HEK293 (cell line): ENCODE measurements around the gene CCDC57.

Experiments used
- CTCF ChIA-PET: fragments of 350-600 bp; formaldehyde crosslinking; extraction: SDS; loops from one replicate; lab custom pipeline; 2021; ENCODE audit warnings: antibody characterized with exemption; lab: Yijun Ruan, JAX
- POLR2A ChIA-PET: fragments of 300-600 bp; formaldehyde crosslinking; extraction: SDS; loops from one replicate; lab custom pipeline; 2020; ENCODE audit warnings: antibody characterized with exemption, inconsistent platforms; lab: Yijun Ruan, JAX
- H3K27ac ChIP-seq: fragments of 200-500 bp; sonication (Bioruptor generic); 2 replicates; pipeline ENCODE4 v1.5.1; 2014; ENCODE audit warnings: low read depth, low read length, control low read depth, inconsistent platforms; ENCODE audit errors: extremely low read depth
- H3K36me3 ChIP-seq, 2 experiments: fragments of 200-500 bp in 1 of 2; sonication (Bioruptor generic) in 1 of 2; 1 replicate in 1 of 2; 2 replicates in 1 of 2; pipeline ENCODE4 v1.5.1; 2014 to 2017; ENCODE audit warnings: inconsistent platforms in 2 of 2, low read length in 2 of 2; ENCODE audit not compliant: control insufficient read depth in 2 of 2, insufficient read depth in 1 of 2
- H3K4me1 ChIP-seq: fragments of 200-500 bp; sonication (Bioruptor generic); 2 replicates; pipeline ENCODE4 v1.5.1; 2014; ENCODE audit warnings: mild to moderate bottlenecking, low read length, inconsistent platforms; ENCODE audit not compliant: control insufficient read depth, insufficient read depth
- H3K4me3 ChIP-seq: 2 replicates; pipeline ENCODE4 v1.5.1; 2011; ENCODE audit warnings: low read depth, mild to moderate bottlenecking, control low read depth, low read length, moderate library complexity
- H3K9me3 ChIP-seq: fragments of 200-500 bp; sonication (Bioruptor generic); 2 replicates; pipeline ENCODE4 v1.5.1; 2014; ENCODE audit warnings: low read depth, low read length, inconsistent platforms; ENCODE audit not compliant: control insufficient read depth, insufficient read depth
- EGR2 ChIP-seq: fragments of 450-650 bp; formaldehyde crosslinking; IDR thresholded peaks from 2 replicates; pipeline ENCODE4 v1.5.1; 2016; ENCODE audit warnings: low read depth, missing biosample characterization, missing genetic modification characterization
- KLF8 ChIP-seq: fragments of 450-650 bp; formaldehyde crosslinking; IDR thresholded peaks from 2 replicates; pipeline ENCODE4 v1.5.1; 2016; ENCODE audit warnings: missing biosample characterization, missing genetic modification characterization
- MYNN ChIP-seq: fragments of 450-650 bp; formaldehyde crosslinking; IDR thresholded peaks from 2 replicates; pipeline ENCODE4 v1.5.1; 2016; ENCODE audit warnings: missing biosample characterization, missing genetic modification characterization, borderline replicate concordance
- REPIN1 ChIP-seq: fragments of 450-650 bp; formaldehyde crosslinking; IDR thresholded peaks from 2 replicates; pipeline ENCODE4 v1.5.1; 2017; ENCODE audit warnings: missing biosample characterization, missing genetic modification characterization, low read depth
- ZBTB8A ChIP-seq: fragments of 450-650 bp; formaldehyde crosslinking; IDR thresholded peaks from 2 replicates; pipeline ENCODE4 v1.5.1; 2016; ENCODE audit warnings: missing biosample characterization, missing genetic modification characterization
- ZFHX2 ChIP-seq: fragments of 450-650 bp; formaldehyde crosslinking; conservative IDR thresholded peaks from 2 replicates; pipeline ENCODE4 v1.5.1; 2016; ENCODE audit warnings: missing biosample characterization, missing genetic modification characterization
- ZFP69B ChIP-seq: fragments of 450-650 bp; formaldehyde crosslinking; IDR thresholded peaks from 2 replicates; pipeline ENCODE4 v1.5.1; 2016; ENCODE audit warnings: missing biosample characterization, missing genetic modification characterization
- ZNF10 ChIP-seq: fragments of 450-650 bp; formaldehyde crosslinking; IDR thresholded peaks from 2 replicates; pipeline ENCODE4 v1.5.1; 2017; ENCODE audit warnings: missing biosample characterization, missing genetic modification characterization
- ZNF239 ChIP-seq: fragments of 450-650 bp; formaldehyde crosslinking; IDR thresholded peaks from 2 replicates; pipeline ENCODE4 v1.5.1; 2016; ENCODE audit warnings: missing biosample characterization, missing genetic modification characterization
- ZNF274 ChIP-seq, 2 experiments: fragments of 200-500 bp in 1 of 2; fragments of 450-650 bp in 1 of 2; sonication (Bioruptor generic) in 1 of 2; formaldehyde crosslinking in 1 of 2; IDR thresholded peaks; 2 replicates each; pipeline versions ENCODE4 v1.5.1 to v1.6.1; 2014 to 2016; ENCODE audit warnings: borderline replicate concordance in 1 of 2, inconsistent platforms in 1 of 2, low read length in 1 of 2, missing biosample characterization in 1 of 2, missing genetic modification characterization in 1 of 2
- ZNF544 ChIP-seq: fragments of 450-650 bp; formaldehyde crosslinking; IDR thresholded peaks from 2 replicates; pipeline ENCODE4 v1.5.0; 2017; ENCODE audit warnings: missing biosample characterization, missing genetic modification characterization
- ZNF777 ChIP-seq: fragments of 450-650 bp; formaldehyde crosslinking; IDR thresholded peaks from 2 replicates; pipeline ENCODE4 v1.5.1; 2017; ENCODE audit warnings: missing biosample characterization, missing genetic modification characterization, borderline replicate concordance
- TF ChIP-seq, protein P1 (sequence below): fragments of 450-650 bp; formaldehyde crosslinking; IDR thresholded peaks from 2 replicates; pipeline ENCODE4; 2016; ENCODE audit warnings: missing biosample characterization, missing genetic modification characterization
- TF ChIP-seq, protein P2 (sequence below): fragments of 450-650 bp; formaldehyde crosslinking; IDR thresholded peaks from 2 replicates; pipeline ENCODE4 v1.5.1; 2016; ENCODE audit warnings: missing biosample characterization, missing genetic modification characterization, borderline replicate concordance
- TF ChIP-seq, protein P3 (sequence below): fragments of 450-650 bp; formaldehyde crosslinking; IDR thresholded peaks from 2 replicates; pipeline ENCODE4 v1.5.1; 2016; ENCODE audit warnings: missing biosample characterization, missing genetic modification characterization
- TF ChIP-seq, protein P4 (sequence below): fragments of 450-650 bp; formaldehyde crosslinking; IDR thresholded peaks from 2 replicates; pipeline ENCODE4 v1.5.1; 2016; ENCODE audit warnings: missing biosample characterization, missing genetic modification characterization

The CCDC57 gene

DNA sequence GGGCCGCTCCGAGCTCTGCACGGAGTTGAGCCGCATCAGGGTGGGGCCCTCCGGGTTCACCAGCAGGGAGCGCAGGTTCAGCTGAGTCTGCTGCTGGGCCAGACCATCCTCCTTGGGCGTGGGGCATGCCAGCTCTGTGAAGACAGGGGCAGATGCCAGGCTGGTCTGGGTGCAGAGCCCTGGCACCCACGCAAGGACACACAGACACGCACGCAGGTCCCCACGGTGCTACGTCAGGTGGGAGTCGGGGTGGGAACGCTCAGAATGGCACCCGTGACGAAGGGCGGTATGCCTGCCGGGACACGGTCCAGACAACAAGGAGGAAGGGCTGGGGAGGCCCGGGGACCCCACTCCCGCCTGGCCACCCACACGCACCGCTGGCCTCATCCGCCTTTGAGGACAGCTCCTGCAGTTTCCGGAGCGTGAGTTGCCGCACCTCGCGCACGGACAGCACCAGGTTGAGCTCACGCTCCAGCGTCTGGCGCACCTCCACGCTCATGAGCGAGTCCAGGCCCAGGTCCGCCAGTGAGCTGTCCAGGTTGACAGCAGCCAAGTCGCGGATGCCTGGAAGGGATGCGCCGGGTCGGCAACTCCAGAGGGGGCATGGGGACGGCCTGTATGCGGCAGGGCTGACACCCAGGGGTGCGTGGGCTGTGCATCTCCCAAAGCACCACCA, 131.7 kb downstream of the CCDC57 start (continued):
- no peak for TF ChIP-seq REPIN1 (tag by site-specific recombination)
- peak; percentile 23; the same call in 1 of the 2 replicates for TF ChIP-seq EGR2 (tag by site-specific recombination)
- TF ChIP-seq ZFP69B (tag by site-specific recombination): no peak
- no peak for TF ChIP-seq ZNF239 (tag by site-specific recombination)
- TF ChIP-seq, protein P1, sequence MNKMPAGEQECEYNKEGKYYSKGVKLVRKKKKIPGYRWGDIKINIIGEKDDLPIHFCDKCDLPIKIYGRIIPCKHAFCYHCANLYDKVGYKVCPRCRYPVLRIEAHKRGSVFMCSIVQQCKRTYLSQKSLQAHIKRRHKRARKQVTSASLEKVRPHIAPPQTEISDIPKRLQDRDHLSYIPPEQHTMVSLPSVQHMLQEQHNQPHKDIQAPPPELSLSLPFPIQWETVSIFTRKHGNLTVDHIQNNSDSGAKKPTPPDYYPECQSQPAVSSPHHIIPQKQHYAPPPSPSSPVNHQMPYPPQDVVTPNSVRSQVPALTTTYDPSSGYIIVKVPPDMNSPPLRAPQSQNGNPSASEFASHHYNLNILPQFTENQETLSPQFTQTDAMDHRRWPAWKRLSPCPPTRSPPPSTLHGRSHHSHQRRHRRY: no peak
- TF ChIP-seq, all 188 proteins: peak for 4

DNA sequence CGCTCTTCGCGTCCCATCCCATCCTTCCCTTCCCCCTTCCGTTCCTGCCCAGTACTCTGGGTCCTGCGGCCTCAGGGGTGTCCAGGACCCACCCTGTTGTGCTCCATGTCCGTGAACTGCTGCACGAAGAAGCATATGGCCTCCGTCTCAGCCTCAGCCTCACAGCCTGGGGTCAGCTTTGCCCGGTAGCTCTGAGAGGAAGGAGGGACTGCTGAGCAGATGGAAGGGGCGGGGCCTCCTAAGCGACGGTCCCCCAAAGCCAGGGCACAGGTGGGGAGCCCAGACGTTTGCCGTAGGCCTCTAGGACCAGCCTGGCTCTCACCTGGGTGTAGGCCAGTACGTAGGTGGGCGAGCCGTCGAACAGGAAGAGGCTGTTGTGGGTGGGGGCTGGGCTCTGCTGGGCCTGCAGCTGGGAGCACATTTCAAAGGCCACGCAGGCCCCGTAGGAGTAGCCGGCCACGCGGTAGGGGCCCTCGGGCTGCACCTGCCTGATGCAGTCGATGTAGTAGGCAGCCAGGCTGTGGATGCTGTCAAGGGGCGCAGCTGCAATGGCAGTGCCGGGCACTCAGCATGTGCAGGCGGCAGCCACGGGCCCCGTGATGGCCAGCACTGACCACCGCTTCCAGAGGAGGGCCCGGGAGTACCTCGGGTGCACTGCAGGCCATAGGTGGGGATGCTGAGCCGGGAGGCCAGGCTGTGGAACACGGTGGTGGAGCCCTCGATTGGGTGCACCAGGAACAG, 132.4 kb downstream of the CCDC57 start:
- Histone ChIP-seq H3K4me1 (no peaks in the 10 kb centered on the region), H3K36me3 (peaks cover 16 to 78% of the 10 kb centered on the region in 2 experiments), H3K9me3 (no peaks in the 10 kb centered on the region), H3K4me3 (no peak overlapping the region)
- CTCF ChIA-PET: interaction anchor here (0.7 to 1.2 kb wide), 2 partner anchors 14 to 229 kb away, joined by 3 to 4 read pairs; no protein-coding TSS in a partner anchor
- POLR2A ChIA-PET: interaction anchor here (0.6 to 1.9 kb wide), 6 partner anchors 7 to 26 kb away, joined by 4 to 9 read pairs (median 4); no protein-coding TSS in a partner anchor
- TF ChIP-seq ZFHX2 (tag by site-specific recombination) (peak; percentile 70), EGR2 (tag by site-specific recombination) (peak; percentile 67), ZNF777 (no peak)
- TF ChIP-seq, all 188 proteins: peak for 2
- no peak overlapping the region for H3K27ac ChIP-seq

DNA sequence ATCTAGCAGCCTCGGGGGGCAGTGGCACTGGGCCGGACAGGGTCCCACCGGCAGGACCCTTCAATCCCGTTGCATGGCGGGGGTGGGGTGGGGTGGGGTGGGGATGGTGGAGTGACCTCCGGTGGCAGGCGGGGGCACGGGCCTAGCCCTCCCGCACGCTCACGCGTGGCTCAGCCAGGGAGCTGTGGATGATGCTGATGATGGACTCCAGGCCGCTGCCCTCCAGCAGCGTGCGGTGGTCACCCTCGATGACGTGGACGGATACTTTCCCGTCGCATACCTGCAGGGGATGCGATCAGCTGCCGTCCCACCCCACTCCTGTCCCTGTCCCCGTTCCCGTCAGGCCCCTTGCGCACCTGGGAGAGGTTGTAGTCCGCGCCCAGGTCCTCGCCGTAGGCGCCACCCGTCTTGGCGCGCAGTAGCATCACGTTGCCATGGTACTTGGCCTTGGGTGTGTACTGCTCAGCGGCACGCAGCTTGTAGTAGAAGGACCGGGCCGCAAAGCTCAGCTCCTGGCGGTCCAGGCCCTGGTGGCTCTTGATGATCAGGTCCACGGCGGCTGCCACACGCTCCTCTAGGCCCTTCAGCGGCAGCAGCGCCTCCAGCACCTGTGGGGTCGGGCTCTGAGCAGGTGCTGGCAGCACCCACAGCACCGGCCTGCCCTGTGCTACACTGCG, 133.5 kb downstream of the CCDC57 start:
- Histone ChIP-seq H3K4me1 (no peaks in the 10 kb centered on the region), H3K4me3 (no peak overlapping the region), H3K27ac (no peak overlapping the region), H3K9me3 (no peaks in the 10 kb centered on the region), H3K36me3 (peaks cover 12 to 67% of the 10 kb centered on the region in 2 experiments)
- TF ChIP-seq, protein P2, sequence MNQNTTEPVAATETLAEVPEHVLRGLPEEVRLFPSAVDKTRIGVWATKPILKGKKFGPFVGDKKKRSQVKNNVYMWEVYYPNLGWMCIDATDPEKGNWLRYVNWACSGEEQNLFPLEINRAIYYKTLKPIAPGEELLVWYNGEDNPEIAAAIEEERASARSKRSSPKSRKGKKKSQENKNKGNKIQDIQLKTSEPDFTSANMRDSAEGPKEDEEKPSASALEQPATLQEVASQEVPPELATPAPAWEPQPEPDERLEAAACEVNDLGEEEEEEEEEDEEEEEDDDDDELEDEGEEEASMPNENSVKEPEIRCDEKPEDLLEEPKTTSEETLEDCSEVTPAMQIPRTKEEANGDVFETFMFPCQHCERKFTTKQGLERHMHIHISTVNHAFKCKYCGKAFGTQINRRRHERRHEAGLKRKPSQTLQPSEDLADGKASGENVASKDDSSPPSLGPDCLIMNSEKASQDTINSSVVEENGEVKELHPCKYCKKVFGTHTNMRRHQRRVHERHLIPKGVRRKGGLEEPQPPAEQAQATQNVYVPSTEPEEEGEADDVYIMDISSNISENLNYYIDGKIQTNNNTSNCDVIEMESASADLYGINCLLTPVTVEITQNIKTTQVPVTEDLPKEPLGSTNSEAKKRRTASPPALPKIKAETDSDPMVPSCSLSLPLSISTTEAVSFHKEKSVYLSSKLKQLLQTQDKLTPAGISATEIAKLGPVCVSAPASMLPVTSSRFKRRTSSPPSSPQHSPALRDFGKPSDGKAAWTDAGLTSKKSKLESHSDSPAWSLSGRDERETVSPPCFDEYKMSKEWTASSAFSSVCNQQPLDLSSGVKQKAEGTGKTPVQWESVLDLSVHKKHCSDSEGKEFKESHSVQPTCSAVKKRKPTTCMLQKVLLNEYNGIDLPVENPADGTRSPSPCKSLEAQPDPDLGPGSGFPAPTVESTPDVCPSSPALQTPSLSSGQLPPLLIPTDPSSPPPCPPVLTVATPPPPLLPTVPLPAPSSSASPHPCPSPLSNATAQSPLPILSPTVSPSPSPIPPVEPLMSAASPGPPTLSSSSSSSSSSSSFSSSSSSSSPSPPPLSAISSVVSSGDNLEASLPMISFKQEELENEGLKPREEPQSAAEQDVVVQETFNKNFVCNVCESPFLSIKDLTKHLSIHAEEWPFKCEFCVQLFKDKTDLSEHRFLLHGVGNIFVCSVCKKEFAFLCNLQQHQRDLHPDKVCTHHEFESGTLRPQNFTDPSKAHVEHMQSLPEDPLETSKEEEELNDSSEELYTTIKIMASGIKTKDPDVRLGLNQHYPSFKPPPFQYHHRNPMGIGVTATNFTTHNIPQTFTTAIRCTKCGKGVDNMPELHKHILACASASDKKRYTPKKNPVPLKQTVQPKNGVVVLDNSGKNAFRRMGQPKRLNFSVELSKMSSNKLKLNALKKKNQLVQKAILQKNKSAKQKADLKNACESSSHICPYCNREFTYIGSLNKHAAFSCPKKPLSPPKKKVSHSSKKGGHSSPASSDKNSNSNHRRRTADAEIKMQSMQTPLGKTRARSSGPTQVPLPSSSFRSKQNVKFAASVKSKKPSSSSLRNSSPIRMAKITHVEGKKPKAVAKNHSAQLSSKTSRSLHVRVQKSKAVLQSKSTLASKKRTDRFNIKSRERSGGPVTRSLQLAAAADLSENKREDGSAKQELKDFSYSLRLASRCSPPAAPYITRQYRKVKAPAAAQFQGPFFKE: no peak
- TF ChIP-seq ZNF10 (tag by site-specific recombination): 0 out of 2 replicates have a peak, but pooled peaks have one; percentile 23
- TF ChIP-seq MYNN (tag by site-specific recombination): no peak
- TF ChIP-seq ZNF274 (IDR thresholded peaks at IDR 0.05; ENCODE audit: low read length): no peak
- TF ChIP-seq ZNF274 (tag by site-specific recombination; IDR thresholded peaks at IDR 0.05; ENCODE audit: borderline replicate concordance): no peak
- TF ChIP-seq, protein P3, sequence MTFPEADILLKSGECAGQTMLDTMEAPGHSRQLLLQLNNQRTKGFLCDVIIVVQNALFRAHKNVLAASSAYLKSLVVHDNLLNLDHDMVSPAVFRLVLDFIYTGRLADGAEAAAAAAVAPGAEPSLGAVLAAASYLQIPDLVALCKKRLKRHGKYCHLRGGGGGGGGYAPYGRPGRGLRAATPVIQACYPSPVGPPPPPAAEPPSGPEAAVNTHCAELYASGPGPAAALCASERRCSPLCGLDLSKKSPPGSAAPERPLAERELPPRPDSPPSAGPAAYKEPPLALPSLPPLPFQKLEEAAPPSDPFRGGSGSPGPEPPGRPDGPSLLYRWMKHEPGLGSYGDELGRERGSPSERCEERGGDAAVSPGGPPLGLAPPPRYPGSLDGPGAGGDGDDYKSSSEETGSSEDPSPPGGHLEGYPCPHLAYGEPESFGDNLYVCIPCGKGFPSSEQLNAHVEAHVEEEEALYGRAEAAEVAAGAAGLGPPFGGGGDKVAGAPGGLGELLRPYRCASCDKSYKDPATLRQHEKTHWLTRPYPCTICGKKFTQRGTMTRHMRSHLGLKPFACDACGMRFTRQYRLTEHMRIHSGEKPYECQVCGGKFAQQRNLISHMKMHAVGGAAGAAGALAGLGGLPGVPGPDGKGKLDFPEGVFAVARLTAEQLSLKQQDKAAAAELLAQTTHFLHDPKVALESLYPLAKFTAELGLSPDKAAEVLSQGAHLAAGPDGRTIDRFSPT: 0 out of 2 replicates have a peak, but pooled peaks have one; percentile 20
- TF ChIP-seq ZBTB8A: no peak
- TF ChIP-seq KLF8: peak; percentile 46; the same call in 1 of the 2 replicates
- TF ChIP-seq, protein P4, sequence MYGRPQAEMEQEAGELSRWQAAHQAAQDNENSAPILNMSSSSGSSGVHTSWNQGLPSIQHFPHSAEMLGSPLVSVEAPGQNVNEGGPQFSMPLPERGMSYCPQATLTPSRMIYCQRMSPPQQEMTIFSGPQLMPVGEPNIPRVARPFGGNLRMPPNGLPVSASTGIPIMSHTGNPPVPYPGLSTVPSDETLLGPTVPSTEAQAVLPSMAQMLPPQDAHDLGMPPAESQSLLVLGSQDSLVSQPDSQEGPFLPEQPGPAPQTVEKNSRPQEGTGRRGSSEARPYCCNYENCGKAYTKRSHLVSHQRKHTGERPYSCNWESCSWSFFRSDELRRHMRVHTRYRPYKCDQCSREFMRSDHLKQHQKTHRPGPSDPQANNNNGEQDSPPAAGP (tag by site-specific recombination): no peak
- no peak for TF ChIP-seq ZNF544 (tag by site-specific recombination)
- POLR2A ChIA-PET: interaction anchor here (0.6 to 1.3 kb wide), 7 partner anchors 8 to 89 kb away, joined by 3 to 5 read pairs (median 4); partner anchors contain the start of genes DCXR and FASN
- CTCF ChIA-PET: no interaction called here
